ENCODE data around the gene BLNK.

GRCh38 chr10:96242822-96243221, 28.5 kb downstream of the BLNK start:
- TF ChIP-seq CTCF (IDR thresholded peaks at IDR 0.05 in 4 of 5, conservative IDR thresholded peaks at IDR 0.05 in 1 of 5) (no peak), POLR2A (IDR thresholded peaks at IDR 0.05) (no peak)
